ENCODE data around the gene AZIN2.

AZIN2 gene

DNA sequence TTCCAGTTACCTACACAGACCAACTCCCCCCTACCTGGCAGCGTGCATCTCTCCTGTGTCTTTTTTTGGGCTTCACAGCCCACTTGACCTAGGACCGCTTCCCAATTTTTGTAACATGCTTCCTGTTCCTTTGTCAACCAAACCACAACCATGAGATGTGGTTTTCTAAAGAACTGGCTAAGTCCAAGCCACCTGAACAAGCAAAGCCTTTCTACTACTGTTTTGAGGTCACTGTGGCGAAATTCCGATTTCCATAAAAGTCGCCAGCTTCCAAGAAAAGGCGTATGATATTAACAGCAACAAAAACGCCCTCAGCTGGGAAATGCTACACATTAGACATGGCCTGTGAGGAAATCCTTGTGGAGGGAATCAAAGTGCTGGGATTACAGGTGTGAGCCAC is 31.6 kb upstream of the AZIN2 start:
- Histone ChIP-seq H3K27ac (no peak overlapping the region), H3K9me3 (ENCODE audit: severe bottlenecking) (no peaks in the 10 kb centered on the region), H3K4me3 (ENCODE audit: low read depth, low read length) (no peak overlapping the region), H3K27me3 (ENCODE audit: insufficient read depth, low read depth, severe bottlenecking) (no peaks in the 10 kb centered on the region), H3K36me3 (no peaks in the 10 kb centered on the region)
- TF ChIP-seq, protein P1, sequence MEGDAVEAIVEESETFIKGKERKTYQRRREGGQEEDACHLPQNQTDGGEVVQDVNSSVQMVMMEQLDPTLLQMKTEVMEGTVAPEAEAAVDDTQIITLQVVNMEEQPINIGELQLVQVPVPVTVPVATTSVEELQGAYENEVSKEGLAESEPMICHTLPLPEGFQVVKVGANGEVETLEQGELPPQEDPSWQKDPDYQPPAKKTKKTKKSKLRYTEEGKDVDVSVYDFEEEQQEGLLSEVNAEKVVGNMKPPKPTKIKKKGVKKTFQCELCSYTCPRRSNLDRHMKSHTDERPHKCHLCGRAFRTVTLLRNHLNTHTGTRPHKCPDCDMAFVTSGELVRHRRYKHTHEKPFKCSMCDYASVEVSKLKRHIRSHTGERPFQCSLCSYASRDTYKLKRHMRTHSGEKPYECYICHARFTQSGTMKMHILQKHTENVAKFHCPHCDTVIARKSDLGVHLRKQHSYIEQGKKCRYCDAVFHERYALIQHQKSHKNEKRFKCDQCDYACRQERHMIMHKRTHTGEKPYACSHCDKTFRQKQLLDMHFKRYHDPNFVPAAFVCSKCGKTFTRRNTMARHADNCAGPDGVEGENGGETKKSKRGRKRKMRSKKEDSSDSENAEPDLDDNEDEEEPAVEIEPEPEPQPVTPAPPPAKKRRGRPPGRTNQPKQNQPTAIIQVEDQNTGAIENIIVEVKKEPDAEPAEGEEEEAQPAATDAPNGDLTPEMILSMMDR (IDR thresholded peaks at IDR 0.05; ENCODE audit: low read depth, low read length), result no peak
- no peak for DNase-seq

GRCh38 chr1:33050221-33051076 is 30.5 kb upstream of the AZIN2 start:
- DNase-seq, result no peak
- H3K27ac ChIP-seq, result no peak overlapping the region

DNA sequence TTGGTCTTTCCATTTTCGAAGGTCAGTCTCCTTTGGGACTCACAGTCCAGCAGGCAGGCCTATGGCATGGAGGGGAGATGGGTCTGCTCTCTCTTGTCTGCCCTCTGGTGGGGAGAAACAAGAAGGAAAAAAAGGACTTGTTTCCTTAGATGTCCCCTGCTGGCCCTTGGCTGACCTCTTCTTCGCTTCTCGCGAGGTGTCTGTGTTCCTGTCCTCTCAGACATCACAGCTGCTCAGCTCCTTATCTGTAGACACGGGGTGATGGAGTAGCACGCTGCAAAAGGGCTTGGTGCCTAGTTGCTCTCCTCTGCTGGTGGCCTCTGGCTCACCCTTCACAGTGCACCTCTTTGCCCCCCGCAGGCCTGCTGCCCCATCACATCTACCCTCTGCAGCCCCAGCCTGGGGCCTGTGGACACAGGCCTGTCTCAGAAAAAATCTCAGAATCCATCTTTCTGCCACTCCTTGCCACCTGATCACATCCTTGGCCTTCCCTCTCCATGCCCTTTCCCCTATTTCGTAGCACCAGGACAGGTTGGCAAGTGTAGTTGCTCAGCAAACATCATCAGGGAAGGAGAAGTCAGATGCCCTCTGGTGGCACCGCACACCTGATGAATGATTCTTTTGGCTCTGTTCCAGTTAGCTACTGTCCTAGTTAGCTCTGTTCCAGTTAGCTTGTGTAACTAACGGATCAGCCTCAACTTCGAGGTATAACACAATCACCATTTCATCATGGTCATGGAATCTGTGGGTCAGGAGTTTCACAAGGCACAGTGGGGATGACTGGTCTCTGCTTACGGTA is 25.5 kb upstream of the AZIN2 start:
- H3K27ac ChIP-seq, result no peak overlapping the region

More at GRCh38 chr1:33050221-33051076, 30.5 kb upstream of the AZIN2 start:
- Histone ChIP-seq H3K36me3 (no peaks in the 10 kb centered on the region), H3K27me3 (ENCODE audit: insufficient read depth, low read depth, severe bottlenecking) (no peaks in the 10 kb centered on the region), H3K9me3 (ENCODE audit: severe bottlenecking) (no peaks in the 10 kb centered on the region), H3K4me3 (ENCODE audit: low read depth, low read length) (no peak overlapping the region)
- TF ChIP-seq, protein P1 (IDR thresholded peaks at IDR 0.05; ENCODE audit: low read depth, low read length), result 0 out of 2 replicates have a peak, but pooled peaks have one; percentile 20

DNA sequence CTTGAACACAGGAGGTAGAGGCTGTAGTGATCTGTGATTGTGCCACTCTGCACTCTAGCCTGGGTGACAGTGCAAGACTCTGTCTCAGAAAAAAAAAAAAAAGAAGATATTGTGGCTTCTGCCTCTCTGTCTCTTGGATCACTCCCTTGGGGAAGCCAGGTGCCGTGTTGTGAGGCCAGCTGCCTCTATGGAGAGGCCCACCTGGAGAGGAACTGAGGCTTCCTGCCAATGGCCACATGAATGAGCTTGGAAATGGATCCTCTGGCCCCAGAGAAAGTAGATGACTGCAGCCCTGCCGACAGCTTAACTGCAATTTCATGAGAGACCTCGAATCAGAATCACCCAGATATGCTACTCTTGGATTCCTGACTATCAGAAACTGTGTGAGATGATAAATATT is 24.5 kb upstream of the AZIN2 start:
- Histone ChIP-seq H3K4me3 (ENCODE audit: low read depth, low read length) (no peak overlapping the region), H3K27me3 (ENCODE audit: insufficient read depth, low read depth, severe bottlenecking) (no peaks in the 10 kb centered on the region), H3K27ac (no peak overlapping the region), H3K36me3 (no peaks in the 10 kb centered on the region), H3K9me3 (ENCODE audit: severe bottlenecking) (no peaks in the 10 kb centered on the region)
- TF ChIP-seq, protein P1 (IDR thresholded peaks at IDR 0.05; ENCODE audit: low read depth, low read length), result no peak
- no peak for DNase-seq

More for the DNA sequence above, 25.5 kb upstream of the AZIN2 start:
- H3K4me3 ChIP-seq (ENCODE audit: low read depth, low read length), result no peak overlapping the region
- no peaks in the 10 kb centered on the region for H3K36me3 ChIP-seq
- peak; percentile 89 for DNase-seq
- TF ChIP-seq, protein P1 (IDR thresholded peaks at IDR 0.05; ENCODE audit: low read depth, low read length), result peak; percentile 83
- H3K27me3 ChIP-seq (ENCODE audit: insufficient read depth, low read depth, severe bottlenecking), result no peaks in the 10 kb centered on the region
- H3K9me3 ChIP-seq (ENCODE audit: severe bottlenecking), result no peaks in the 10 kb centered on the region

GRCh38 chr1:33057095-33057494 is 23.9 kb upstream of the AZIN2 start:
- no peak overlapping the region for H3K27ac ChIP-seq
- no peaks in the 10 kb centered on the region for H3K27me3 ChIP-seq (ENCODE audit: insufficient read depth, low read depth, severe bottlenecking)
- H3K9me3 ChIP-seq (ENCODE audit: severe bottlenecking), result no peaks in the 10 kb centered on the region
- TF ChIP-seq, protein P1 (IDR thresholded peaks at IDR 0.05; ENCODE audit: low read depth, low read length), result no peak
- no peak overlapping the region for H3K4me3 ChIP-seq (ENCODE audit: low read depth, low read length)
- no peaks in the 10 kb centered on the region for H3K36me3 ChIP-seq
- no peak for DNase-seq

Measured in WERI-Rb-1 (cell line).